RKO (cell line): ENCODE data around the gene EXOSC2.

Experiments
- DNase-seq: peaks from one replicate; pipeline ENCODE4 v3.0.0-alpha.2; 2016; ENCODE audit warnings: low spot score

The EXOSC2 gene

DNA sequence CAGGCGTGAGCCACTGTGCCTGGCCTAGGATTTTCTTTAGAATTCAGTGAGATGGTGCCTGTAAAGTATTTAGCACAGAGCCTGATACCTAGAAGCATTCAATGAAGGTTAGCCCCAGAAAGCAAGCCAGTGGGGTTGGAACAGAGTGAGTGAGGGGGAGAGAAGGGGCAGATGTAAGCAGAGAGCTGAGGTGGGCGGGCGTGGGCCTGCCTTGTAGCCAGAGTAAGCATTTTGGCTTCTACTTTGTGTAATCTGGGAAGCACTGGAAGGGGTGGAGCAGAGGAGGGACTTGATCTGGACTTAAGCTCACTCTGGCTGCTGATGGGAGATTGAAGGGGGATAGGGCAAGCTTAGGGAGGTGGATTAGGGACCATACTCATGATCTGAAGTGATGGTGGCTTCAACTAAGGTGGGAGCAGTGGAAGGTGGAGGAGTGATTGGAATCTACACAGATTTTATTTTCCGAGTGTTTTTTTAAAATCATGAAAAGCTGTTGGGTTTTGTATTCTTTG lies 2.6 kb downstream of the EXOSC2 start:
- no peak for DNase-seq

DNA sequence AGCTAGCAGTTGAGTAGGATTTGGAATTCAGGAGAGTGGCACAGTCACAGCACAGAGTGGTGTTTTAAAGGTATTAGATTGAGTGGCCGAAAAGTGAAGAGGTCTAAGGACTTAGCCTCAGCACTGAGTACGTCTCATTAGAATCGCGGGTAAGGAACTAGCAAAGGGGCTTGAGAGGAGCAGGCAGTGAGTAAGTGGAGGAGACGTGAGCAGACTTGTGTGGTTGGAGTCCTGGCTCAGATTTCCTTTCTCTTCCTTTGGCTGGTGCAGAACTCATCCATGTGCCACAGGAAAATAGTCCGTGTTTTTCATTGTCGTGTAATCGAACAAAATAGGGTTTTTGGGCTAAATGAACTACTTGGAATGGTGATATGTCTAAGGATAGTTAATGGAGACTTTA lies 3.4 kb downstream of the EXOSC2 start:
- DNase-seq, result no peak

DNA sequence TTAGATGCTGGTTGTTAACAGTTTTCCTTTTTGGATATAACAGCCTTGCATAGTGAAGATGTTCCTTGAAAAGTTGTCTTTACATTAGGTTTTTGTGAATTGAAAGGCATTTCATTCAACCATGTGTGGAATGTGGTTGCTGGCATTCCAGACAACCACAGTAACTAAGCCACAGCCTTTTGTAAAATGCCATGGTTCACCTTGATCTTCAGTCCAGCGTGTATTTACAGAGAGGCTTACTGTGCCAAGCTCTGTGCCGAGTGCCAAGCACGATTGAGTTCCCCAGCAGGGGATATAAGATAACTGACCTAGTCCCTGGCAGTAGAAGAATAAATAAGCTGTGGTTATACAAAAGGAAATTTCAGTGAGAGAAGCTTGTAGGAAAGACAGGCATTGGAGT lies 4.9 kb downstream of the EXOSC2 start:
- DNase-seq, result no peak

DNA sequence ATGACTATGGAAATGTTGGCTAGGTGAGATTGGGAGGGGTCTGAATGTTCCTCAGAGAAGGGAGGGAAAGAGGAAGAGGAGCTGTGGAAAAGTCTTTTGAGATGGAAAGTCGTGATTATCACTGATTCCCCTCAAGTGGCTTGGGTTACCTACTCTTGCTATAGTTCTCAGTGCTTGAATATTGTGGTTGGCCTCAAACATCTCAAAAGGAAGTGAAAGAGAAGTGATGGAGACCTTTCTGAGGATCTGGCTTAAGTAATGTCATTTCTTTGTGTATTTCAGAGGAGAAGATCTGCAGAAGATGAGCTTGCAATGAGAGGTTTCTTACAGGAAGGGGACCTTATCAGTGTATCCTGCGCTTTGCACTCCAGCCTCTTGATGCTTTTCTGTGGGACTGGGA lies 5.5 kb downstream of the EXOSC2 start:
- DNase-seq, result no peak

DNA sequence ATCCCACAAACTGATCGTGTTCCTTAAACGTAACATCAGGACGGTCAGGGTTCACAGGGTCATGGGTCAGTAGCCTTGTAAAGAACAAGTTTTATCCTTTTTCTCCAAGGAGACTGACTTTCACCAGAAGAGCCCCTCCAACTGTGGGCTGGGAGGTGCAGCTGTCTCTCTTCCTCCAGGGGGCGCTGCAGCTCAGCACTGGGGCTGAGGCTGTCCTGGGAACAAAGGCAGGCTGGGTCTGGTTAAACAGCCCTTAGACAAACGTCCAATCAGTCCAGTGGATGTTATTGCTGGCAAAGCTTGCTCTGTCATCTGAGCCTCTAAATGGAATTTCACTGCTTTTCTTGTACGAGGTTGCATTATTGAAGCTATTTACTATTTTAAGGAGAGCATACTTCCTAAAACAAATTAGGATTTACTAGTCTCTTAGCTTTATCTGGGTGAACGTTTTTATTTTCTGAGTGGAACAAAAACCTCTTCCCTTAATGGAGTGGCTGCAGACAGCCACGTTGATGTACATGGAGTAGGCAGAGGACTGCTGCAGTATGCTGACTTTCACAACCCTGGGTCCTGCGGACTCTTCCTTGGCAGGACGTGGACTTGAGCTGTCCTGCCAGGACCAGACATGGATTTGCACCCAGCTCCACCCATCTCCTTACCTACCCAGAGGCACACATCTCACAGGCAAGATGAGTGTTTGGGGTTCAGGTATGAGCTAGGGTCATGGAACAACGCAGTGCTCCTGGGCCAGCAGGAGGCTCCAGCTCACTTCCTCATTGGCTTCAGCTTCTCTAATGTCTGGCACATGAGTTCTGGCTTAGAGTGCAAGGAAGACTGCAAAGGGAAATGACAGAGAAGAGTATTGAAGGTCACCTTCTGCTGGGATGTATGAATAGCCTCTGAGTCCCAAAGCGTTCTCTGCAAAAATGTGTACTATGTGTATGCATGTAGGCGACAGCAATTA lies 7.8 kb downstream of the EXOSC2 start:
- DNase-seq, result peak; percentile 82

DNA sequence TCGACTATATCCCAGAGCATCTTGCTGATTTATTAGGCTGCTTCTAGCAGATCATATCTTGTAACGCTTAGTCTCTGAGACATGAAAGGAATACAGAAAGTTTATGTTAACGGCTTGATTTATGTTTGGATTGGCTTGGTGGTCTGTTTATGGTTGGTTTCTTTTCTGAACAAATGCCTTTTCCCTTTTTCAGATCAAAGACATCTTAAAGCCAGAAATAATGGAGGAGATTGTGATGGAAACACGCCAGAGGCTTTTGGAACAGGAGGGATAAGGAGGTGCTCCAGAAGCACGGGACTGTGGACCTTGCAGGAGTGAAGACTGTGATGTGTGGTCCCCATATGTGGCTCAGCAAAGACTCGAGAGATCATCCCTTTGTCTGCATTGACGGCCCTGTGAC lies 9.9 kb downstream of the EXOSC2 start:
- no peak for DNase-seq

DNA sequence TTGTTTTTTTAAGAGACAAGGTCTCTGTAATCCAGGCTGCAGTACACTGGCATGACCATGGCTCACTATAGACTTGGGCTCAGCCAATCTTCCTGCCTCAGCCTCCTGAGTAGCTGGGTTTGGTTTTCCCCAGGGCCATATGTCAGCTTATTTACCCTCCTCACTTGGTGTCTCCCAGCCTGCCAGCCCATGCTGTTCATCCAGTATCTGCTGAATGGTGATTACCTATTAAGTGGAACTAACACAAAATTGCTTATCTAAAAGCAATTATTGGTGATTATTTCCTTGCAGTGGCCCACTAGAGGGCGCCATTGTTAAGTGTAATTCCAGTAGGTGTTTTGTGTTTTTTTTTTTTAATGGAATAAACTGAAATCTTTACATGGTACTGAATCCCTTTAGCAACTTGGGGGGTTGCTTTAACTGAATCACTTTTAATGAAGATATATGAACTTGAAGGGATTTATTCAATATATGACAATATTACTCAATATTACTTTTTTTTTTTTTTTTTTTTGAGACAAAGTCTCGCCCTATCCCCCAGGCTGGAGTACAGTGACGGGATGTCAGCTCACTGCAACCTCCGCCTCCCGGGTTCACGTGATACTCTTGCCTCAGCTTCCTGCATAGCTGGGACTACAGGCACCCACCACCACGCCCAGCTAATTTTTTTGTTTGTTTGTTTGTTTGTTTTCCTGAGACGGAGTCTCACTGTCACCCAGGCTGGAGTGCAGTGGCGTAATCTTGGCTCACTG lies 13.8 kb downstream of the EXOSC2 start:
- peak; percentile 88 for DNase-seq

DNA sequence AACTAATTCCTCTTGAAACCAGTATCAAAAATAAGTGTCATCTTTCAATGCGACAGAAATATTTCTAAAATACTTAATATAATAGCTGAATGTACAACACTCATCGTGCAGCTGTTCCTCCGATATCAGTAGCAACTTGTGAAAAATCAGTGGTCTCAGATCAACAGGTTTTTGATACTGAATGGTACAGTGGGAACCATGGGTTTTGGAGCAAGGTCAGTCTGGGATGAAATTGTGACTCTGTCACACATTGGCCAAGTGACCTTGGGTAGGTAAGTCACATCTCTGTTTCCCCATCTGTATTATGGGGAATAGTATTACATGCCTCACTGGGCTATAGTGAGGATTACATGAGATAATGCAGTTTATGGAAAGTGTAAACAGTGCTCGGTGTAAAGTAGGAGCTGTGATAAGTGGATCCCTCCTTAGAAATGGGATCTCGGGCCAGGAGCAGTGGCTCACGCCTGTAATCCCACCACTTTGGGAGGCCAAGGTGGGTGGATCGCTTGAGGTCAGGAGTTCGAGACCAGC lies 17.3 kb downstream of the EXOSC2 start:
- no peak for DNase-seq

DNA sequence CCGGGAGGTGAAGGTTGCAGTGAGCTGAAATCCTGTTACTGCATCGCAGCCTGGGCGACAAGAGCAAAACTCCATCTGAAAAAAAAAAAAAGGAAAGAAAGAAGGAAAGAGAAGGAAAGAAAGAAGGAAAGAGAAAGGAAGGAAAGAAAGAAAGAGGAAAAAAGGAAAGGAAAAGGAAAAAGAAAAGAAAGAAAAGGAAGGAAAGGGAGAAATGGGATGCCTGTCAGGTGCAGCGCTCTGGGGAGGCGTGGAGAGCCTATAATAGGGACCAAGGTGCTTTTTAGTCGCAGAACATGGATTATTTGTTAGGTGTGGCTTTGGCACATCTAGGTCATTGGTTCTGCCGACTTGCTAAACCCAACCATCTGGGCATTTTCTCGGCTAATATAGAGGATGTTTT lies 17.9 kb downstream of the EXOSC2 start:
- no peak for DNase-seq

DNA sequence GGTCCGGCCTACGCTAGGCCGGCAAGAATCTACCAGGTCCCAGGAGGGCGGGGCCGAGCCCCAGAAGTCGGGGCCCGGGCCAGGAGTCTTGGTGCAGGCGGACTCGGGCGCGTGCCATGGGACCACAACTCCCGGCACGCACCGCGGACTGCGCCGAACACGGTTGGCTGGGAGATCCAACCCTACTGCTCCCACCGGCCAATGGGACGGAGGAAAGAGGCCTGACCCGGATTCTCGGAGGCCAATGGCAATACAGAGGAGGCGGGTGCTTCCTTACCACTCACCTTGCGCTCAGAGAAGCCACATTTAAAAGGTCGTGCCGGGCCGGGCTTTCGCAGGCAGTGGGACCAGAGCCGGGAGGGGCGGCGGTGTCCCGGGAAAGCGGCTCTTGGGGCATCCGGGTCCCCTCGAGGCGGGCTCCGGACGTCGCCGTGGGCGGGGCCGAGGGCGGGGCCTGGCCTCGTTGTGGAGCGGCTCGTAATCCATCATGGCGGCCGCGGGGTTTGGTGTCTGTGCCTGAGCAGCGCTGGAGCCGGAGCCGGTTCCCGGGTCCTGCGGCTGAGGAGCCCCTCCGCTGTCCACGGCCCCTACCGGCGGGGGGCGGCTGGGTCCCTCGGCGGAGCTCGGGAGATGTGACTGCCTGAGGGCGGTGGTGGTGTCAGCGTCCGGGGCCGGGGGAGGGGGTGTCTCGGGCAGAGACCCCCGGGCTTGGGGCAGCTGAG lies 19.1 kb downstream of the EXOSC2 start:
- peak; percentile 100 for DNase-seq

DNA sequence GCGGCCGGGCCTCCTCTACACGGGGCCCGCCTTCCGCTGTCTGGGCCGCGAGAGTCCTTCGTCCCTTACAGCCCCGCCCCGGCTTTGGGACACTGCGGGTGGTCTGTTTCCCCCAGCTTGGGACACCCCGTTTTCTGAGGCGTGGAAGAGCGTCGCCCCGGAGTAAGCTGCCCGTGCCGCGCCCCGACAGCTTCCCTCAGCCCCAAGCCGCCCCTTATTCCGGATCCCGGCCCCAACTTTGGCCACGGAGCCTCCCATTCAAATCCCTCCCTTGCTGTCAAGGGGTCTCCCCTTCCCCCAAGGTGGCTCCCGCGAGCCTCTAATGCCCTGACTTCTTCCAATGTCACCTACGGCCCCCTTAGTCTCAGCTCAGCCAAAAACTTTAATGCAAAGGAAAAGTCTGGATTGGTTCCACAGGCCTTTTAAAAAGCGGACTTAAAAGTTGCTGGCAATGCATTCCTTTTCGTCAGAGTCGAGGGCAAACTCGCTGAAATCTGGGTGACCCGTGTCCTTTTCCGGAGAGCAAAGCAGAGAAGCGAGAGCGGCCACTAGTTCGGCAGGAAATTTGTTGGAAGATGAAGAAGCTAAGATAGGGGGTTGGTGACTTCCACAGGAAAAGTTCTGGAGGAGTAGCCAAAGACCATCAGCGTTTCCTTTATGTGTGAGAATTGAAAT lies 19.8 kb downstream of the EXOSC2 start:
- DNase-seq, result peak; percentile 82

DNA sequence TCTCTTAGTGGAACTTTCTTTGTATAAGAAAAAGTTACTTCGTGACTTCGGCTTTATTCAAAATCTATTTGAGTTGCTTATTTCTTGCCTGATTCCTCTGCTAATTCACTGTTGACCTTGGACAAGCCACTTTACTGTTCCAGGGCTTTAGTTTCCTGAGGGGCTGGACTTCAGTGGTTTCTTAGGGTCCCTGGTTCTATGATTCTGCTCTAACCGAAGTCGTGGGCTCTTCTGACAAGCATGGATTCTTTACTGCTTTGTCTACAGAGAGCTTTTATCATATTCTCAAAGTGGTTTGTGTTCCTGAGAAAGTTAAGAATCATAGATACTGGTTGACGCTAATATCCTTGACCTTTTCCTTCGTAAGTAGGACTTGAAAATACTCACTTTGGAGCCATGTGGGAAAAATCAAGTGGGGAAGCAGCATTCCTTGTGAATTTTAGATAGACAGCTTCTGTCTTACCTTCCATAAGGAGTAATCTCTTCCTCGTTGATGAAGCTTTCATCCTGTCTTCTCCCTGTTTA lies 21.1 kb downstream of the EXOSC2 start:
- peak; percentile 58 for DNase-seq

DNA sequence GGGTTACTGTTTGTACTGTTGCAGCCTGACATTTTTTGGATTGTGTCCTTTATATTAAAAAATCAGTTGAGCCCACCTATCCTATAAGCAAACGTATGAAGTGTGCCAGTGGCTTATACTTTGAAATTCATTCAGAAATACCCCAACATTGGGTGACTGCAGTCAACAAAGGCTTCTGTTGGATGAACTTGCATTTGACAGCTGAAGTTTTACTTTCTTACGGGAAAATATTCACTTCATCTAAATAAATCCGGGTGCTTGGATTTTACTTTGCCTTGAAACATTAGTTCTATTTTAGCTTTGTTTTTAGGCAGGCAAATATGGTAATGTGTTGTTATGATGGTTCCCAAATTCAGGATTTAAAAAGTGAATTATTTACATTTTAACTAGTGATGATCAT lies 21.7 kb downstream of the EXOSC2 start:
- DNase-seq, result peak; percentile 51

DNA sequence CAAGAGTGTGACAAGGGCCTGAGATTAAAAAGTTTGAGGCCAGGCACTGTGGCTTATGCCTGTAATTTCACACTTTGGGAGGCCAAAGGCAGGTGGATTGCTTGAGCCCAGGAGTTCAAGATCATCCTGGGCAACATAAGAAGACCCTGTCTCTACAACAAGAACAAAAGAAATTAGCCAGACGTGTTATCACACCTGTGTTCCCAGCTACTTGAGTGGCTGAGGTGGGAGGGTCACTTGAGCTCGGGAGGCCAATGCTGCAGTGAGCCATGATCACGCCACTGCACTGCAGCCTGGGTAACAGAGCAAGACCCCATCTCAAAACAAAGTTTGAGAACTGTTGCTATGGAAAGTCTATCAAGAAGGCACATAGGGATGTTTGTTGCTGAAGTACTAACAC lies 25.0 kb downstream of the EXOSC2 start:
- DNase-seq, result no peak

DNA sequence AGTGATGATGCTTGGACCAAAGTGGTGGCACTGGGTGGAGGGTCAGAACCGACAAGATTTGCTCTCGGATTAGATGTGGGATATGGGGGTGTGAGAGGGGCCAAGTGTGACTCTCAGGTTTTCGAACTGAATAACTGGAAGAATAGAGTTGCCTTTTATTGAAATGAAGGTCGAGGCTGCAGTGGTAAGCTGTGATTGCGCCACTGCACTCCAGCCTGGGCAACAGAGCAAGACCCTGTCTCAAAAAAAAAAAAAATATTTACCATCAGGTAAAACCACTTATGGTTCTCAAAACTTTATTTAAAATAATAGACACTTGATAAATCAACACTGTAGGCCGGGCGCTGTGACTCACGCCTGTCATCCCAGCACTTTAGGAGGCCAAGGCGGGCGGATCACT lies 27.2 kb downstream of the EXOSC2 start:
- no peak for DNase-seq

DNA sequence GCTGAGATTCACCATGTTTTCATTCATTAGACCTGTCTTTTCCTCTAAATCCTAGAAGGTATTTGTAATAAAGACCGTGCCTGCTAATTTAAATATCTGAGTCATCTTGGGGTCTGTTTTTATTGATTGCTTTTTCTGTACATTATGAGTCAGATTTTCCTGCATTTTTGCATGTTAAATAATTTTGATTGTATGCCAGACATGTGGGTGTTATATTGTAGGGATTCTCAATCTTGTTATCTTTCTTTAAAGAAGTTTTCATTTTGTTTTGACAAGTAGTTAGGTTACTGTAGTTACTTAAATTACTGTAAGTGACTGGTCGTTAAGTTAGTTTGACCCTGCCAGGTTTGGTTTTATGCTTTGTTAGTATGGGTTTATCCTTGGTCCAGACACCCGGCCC lies 35.1 kb downstream of the EXOSC2 start:
- DNase-seq, result peak; percentile 81

DNA sequence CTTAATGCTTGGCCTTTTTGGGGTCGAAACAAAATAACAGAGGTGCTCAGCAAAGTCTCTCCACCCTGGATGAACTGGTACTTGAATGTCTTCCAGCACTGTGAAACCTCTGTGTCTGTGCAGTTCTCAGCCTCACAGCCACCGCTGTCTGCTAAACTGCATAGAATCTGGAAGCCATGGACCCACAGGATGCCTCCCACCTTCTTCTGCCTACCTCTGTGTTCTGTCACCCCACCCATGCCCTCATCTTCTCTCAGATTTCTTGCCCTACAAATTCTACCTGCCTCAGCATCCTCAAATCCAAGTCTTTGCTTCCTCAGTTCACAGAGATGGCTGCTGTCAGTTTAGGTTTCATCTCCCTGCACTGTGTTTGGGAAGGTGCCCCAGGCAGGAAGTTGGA lies 35.6 kb downstream of the EXOSC2 start:
- DNase-seq, result no peak

DNA sequence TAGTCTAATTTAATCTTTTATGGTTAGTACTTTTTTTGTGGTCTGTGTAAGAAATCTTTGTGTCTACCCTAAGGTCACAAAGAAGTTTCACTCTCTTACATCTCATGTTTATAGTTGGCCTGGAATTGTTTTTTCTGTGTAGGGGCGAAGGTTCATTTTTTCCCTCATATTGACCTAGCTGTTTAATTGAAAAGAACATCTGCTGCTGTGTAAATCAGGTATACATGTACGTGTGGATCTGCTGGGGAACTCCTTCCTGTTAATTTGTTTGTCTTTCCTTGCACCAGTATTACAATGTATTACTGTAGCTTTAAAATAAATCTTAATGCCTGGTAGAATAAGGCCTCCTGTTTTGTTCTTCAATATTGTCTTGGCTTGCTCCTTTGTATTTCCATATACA lies 37.8 kb downstream of the EXOSC2 start:
- DNase-seq, result no peak

DNA sequence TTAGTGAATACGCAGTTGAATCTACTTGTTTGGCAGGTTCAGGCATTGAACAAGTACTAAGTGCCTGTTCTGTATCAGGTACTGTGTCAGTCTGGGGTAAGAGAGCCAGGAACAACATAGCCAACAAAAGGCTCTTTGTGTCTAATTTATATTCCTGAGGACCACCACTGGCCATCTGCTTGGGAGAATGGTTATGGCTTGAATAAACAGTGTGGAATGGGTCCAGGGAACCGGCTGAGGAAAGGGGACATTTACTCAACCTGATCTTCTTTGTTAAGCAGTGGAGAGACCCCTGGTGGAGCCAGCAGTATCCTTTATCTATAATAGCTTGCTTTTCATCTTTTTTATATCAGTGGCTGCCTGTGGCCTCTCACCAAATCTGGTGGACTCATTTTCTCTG lies 38.6 kb downstream of the EXOSC2 start:
- peak; percentile 48 for DNase-seq

DNA sequence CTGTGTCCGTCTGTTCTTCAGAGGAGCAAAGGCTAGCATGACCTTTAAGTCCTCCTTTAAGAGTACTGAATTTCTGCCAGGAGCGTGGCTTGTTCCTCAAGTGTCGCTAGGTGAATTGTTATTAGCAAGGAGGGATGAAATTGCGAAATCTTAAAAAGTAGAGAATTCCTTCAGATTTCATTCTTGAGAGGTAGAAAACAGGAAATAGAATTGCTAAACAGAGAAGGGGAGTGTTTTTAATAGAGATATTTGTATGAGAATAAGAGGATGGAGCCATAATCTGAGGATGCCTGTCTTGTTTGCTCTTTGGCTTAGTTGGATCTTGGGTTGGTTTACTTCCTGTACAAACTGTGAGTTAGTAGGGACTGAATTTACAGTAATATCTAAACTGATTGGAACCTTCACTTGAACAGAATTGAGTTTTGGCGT lies 39.2 kb downstream of the EXOSC2 start:
- DNase-seq, result no peak

DNA sequence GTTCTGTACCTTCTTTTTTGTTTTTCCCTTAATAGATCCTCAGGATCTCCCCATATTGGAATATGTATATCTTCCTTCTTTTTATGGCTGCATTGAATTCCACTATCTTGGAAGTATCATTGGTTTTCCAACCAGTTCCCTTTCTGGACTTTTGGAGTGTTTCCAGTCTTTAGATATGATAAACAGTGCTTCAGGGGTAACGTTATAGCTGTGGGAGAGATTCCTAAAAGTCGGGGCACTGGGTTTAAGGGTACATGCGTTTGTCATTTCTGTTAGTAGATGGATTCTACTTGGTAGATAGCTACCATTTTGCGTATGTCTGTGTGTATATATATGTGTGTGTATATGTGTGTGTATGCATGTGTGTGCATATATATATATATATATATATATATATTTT lies 42.0 kb downstream of the EXOSC2 start:
- no peak for DNase-seq
